Stimulated activated CD4-positive, alpha-beta T cell treated with anti-CD3 and anti-CD28 coated beads, Interleukin-4, amount 100 ng/mL, for 24 hours (primary cell): ENCODE results near the gene PMM2.
"Not testable (repeated sequence)": the region's sequence is repeated elsewhere in the genome, so short reads cannot be mapped to it uniquely, and the experiment has no call there.

Experiments used
- DNase-seq: peaks from one replicate; pipeline ENCODE4 v3.0.0-alpha.2; 2020

The PMM2 gene

DNA sequence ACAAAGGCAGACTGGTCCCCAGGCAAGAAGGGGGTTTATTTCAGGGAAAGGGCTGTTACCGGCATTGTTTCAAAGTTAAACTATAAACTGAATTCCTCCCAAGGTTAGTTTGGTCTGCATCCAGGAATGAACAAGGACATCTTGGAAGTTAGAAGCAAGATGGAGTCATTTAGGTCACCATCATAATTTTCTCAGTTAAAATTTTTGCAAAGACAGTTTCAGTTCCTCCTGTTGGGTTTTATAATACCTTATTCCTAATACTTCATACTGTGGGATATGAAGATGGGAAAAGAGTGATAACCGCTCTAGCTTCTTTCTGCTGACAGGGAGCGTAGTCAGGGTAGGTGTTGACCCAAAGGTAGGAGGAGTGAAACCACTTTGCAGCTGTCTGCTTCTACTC lies 24.8 kb downstream of the PMM2 start:
- DNase-seq: no peak

DNA sequence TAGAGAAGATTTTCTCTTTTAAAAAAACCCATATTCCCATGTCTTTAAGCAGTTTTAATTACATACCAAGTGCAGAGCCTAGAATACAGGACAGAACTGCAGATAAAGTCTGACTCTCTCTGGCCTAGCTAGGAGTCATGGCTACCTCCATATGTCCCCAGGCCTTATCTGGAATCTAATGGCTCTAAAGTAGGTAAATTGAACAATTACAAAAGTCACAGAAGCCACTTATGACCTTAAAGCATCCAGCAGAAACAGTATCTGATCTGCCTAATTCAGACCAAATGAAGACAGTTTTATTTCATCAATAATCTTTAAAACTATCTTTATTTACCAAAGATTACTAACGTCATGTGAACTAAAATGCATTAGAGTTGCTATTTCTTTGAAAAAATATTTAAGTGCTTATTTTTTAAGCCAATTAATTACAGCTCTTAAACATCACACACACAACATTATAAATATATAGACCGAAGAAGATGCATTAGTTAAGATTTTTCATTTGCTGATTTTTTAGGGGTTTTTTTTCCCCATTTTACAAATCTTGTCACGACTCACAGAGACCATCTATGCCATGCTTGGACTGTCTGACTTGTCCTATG lies 28.7 kb downstream of the PMM2 start:
- DNase-seq: no peak

DNA sequence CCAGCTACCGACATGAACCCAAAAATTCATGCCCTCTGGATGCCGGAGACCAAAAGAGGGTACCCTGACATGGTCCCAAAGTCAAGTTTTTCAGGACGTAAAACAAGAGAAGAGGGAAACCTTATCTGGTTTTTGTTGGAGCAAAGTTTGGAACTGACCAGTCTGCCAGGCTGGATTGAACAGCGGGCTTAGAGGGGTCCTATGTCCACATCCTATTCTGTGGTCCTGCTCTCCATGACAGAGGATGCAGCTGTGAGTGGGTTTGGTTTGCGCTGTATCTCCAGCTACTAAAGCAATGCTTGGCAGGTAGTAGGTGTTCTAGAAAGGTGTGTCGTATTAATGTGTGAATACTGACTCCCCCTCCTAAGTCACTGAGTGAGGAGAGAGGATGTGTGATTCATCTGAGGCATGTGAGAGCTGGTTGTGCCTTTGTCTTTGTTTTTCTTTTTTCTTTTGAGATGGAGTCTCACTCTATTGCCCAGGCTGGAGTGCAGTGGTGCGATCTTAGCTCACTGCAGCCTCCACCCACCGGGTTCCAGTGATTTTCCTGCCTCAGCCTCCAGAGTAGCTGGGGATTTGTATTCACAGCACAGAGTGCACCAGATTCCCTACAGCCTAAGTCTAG lies 31.0 kb downstream of the PMM2 start:
- no peak for DNase-seq

DNA sequence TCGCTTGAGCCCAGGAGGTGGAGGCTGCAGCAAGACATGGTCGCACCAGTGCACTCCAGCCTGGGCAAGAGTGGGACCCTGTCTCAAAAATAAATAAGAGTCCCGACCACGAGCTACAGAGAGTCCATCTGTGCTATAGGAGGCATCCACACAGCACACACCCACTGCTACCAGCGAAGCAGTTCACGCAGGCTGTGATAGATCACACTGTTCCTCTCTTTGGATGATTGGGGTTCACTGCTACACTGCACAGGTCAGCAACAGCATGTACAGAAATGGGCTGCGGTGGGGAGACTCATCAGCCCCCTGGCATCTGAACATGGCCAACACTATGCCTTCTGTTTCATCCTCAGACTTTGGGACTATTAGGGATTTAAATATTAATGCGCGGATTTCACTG lies 33.8 kb downstream of the PMM2 start:
- no peak for DNase-seq

DNA sequence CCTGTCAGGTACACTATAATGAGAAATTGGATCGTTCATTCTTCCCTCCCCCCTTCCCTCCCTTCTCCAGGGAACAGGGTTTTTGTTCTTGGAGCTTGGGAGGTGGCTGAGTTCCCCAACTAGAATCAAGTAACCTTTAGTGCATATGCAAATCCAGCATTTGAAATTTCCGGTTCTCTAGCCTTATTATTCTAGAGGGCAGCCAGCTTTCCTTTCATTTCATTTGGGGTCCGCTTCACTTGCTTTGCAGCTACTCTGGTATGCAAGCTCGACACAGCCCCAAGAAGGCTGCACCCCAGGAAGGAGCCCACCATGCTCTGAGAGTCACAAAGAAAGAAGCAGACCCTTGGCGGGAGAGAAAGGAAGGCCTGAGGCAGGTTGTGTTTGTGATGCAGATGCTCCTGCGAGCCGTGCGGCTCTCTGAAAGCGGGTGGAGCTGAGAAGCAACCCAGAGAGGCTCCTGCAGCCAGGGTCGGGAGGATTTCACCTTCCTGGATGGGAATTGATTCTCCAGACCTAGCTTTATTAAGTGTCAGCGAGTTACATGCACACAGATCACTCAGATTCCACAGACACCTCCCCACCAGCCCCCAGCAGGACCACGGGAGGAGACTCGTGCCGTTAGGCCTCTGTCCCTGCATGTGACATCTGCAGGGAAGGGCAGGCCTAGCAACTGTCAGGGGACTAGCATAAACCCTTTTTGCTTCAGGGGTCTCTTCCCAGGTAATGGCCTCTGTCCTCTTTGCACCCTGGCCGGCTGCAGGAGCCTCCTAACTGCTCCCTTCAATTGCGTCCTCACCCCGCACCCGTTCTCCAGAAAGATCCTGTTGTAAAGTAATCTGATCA lies 34.5 kb downstream of the PMM2 start:
- no peak for DNase-seq

DNA sequence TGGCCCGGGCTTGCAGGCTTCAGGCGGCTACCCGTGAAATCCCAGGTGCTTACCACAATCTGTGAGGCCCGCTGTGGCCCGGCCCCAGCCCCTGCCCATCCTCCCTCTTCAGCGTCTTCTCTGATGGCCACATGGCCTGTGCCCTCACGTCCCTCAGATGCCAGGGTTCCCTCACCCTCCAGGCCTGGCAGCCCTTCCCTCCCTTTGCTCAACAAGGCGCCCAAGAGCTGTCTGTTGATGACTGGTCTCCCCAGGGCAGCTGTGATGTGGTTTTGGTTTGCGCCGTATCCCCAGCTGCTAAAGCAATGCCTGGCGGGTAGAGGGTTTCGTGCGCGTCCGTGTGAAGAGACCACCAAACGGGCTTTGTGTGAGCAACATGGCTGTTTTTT lies 35.1 kb downstream of the PMM2 start:
- DNase-seq: no peak

DNA sequence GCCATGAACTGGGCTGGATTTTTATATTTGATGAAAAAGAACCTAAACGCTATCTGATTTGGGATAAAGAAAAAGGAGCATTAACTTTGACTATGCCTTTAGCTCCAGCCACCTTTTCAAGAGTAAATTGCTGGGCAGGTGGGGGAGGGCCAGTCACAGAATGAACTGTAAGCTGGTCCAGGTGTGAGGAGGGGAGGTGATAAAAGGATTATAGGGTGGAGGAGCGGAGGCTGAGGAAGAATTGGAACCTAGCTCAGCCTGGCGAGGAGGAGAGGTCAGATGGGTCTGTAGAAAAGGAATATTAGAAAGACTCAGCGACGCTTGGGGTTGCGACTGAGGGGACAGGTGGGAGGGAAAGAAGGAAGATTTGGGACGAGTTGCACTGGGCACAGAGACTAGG lies 39.2 kb downstream of the PMM2 start:
- DNase-seq: not testable (repeated sequence)

DNA sequence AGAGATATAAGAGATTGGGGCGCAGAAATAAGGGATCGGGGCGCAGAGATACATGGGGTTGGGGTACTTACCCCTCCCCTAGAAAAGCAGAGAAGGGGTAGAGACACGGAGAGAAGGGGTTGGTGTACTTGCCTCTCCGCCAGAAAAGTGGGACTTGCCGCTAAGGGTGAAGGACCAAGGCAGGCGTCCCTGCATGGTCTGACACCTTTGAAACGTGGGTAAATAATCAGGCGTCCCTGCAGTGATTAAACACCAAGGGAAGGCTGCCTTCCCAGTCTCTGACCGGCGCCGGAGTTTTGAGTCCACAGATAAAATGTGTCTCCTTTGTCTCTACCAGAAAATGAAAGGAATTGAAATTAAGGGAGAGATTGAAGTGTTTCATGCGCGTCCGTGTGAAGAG lies 40.0 kb downstream of the PMM2 start:
- DNase-seq: not testable (repeated sequence)

DNA sequence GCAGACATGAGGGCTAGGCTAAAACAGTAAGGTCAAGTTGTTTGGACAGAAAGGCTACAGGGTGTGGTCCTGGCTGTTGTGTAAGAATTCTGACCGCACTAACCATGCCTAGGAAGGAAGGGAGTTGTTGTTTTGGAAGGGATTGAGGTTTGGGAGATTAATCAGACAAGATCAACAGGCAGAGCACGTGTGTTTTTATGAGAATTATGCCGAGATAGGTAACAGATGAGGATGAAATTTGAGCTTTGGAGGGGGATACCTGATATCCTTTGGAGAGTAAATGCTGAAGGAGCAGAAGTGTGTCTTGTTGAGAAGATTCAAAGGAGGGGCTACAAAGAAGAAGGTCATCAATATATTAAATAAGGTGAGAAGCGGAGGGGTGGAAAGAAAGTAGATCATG lies 44.4 kb downstream of the PMM2 start:
- not testable (repeated sequence) for DNase-seq

DNA sequence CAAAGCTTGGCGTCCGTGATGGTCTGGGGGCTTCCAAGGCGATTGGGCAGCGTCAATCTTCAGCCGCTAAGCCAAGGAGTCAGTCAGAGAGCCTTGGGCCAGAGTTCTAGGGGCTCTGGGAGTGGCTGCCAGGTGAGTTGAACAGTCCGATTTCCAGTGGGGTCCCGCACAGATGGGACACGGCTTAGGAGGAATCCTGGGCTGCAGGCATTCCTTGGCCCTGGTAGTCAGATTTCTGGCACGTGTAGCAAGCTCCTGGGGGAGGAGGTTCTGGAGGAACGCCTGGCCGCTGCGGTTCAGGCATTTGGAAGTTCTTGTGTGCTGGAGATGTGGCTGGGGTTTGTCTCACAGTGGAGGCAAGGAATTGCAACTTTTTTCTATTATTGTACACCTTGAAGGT lies 45.7 kb downstream of the PMM2 start:
- not testable (repeated sequence) for DNase-seq

DNA sequence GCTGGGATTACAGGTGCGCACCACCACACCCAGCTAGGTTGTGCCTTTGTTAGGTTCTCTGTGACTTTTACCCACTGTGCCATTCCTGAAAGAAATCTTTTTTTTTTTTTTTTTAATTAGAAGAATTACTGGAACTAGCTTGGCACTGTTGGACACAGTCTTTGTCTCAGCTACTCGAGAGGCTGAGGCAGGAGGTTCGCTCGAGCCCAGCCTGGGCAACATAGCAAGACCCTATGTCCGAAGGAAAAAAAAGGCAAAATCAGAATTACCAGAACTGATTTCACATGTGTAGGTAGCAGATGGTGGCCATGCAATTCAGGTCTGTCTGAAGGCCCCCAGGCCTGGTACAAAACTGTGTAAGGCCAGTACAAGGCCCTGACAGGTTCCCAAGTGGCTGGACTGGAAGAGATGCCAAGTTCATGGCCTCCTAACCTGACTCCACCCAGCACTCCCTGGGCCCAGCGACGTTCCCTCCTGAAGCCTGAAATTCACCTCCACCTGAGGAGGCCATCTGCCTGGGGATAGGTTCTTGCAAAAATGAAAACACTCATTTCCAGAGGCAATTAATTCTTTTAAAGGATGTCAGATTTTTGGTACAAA lies 48.2 kb downstream of the PMM2 start:
- no peak for DNase-seq

DNA sequence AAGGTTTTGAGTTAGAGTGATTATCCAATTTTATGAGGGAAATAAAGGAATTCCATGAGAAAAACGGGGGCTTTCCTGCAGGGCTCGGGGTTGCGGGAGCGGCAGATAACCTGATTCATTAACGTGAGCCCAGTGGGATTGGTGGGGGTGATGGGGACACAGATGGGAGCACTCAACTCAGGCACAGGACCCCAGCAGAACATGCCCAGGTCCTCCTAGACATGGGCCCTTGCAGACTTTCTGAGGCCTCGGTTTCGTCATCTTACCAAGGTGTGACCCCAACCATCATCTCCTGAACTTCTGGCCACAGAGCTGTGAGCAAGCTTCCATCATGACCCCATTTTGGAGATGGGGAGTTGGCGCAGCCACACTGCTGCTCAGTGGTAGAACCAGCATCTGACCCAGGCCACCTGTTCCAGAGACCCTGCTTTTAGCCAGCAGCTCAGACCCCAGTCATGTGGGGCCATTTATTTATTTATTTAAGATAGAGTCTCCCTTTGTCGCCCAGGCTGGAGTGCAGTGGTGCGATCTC lies 48.8 kb downstream of the PMM2 start:
- DNase-seq: no peak

DNA sequence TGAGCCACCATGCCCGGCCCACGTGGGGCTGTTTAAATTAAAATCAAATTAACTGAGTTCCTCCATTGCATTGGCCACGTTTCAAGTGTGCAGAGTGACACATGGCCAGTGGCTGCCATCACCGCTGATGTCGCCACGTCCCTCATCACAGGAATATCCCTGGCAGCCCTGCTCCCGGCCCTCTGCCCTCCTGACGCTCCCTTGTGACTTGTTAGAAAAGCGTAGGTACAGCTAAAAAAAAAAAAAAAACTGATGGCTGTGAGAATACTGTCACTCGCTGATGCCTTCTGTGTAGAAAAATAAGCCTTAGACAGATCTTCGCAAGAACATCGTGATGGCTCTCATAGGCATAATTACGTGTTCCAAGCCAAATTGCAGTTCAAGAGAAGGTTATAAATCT lies 49.5 kb downstream of the PMM2 start:
- no peak for DNase-seq

DNA sequence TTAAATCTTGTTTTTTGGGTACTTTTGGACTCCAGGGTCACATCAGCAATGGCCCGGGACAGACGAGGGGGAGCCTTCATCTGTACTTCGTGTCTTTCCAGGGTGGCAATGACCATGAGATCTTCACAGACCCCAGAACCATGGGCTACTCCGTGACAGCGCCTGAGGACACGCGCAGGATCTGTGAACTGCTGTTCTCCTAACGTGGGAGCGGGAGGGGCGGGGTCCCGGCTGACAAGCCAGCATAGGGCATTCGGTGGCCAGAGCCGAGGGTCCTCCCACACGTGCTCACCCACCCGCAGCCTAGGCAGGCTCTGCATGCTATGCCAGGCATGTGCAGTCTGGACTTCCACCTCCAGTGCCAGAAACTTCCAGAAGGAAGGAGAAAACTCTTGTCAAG lies 50.0 kb downstream of the PMM2 start:
- DNase-seq: no peak

DNA sequence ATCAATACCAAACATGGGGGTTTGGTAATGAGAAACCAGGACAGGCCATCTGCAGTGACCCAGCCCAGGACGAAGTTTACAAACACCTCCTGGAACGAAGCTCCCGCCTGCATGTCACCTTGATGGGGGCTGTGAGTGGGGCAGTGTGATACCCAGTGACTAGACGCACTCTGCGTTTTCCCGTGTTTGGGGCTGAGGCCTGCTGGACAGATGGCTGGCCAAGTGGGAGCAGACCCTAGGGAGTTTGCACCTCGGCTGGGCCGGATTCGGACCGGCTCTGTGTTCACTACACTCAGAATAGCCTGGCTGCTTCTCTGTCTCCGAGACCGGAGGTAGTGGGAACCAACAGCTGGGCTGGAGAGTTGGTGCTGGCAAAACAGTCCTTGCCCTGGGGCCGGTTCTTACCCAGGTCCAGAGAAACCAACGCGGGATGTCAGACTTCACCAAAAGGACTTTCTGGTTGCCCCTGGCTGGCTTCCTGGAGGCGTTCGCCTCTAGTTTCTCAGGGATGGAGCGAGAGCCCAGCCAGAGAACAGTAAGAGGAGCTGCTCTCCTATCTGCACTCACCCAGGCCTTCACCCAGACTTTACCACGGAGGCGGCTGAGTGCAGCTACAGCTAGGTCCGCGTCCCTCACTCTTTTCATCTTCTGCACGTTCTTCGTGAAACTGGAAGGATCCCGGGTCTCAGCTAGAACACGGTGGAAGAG lies 50.7 kb downstream of the PMM2 start:
- no peak for DNase-seq

DNA sequence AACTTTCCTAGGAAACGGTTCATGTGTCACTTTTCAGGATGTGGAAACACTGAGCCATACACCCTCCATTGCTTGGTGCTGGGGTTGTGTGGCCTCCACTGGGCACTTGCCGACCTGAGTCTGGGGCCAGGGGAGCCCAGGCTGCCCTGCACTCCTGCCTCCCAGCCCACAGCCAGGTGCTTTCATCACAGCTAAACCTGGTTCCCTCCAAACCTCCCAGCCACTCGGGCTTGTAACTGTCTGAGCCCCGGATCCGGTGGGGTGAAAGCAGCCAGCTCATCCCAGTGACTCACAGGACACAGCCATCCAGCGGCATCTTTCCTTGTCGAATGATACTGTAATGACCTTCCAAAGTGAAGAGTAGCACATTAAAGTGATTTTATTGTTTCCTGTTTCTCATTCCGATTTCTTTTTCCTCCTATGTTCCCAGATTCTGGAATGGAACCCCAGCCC lies 51.3 kb downstream of the PMM2 start:
- DNase-seq: no peak

DNA sequence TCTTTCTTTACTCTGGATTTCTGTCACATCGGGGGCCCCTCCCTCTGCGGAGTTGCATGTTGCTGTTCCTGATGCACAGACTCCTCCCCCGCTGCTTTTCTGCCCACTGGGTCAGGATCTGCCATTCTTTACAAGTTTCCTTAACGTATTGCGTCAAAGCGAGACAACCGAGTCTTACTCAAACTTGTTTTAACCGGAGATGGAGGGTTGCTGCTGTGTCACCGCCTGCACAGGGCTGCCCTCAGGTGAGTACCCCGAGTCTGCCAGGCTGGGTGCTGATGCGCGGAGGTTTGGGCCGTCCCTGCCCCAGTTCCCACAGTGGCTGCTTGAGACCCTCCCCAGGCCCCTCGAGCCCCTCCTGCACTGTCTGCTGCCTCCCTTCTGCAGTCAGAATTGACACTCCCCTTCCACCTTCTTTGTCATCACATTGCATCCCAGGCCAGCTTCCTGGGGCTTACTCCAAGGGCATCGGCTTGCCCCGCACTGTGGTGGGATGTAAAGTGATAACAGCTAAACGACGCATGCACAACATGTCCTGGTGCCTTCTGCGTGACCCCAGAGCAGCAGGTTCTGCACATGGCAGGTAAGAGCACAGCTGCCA lies 51.9 kb downstream of the PMM2 start:
- no peak for DNase-seq

DNA sequence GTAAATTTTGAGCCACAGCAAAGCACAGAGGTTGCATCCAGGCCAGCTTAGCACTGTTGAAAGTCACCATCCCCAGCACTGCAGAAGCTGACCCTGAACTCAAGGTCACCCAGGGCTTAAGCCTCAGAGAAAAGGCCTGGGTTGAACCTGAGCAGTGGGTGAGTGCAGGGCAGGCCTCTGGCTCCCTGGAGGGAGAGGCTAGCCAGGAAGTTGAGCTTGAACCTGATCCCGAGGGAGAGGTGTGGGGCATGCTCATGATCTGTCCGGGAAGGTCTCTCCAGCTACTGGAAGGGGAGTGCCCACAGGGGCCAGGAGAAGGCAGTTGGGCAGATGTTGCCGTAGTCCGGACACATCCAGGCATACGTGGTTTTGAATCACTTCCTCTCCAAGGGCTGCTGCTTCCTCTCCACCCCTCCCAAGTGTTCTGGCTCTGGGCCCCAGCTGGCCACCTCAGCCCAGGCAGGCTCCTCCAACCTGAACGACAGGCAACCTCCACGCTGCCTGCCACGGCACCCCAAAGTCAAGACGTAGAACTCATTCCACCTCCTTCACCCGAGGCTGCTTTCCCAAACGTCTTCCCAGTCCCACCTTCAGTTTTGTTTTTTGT lies 52.7 kb downstream of the PMM2 start:
- DNase-seq: no peak

DNA sequence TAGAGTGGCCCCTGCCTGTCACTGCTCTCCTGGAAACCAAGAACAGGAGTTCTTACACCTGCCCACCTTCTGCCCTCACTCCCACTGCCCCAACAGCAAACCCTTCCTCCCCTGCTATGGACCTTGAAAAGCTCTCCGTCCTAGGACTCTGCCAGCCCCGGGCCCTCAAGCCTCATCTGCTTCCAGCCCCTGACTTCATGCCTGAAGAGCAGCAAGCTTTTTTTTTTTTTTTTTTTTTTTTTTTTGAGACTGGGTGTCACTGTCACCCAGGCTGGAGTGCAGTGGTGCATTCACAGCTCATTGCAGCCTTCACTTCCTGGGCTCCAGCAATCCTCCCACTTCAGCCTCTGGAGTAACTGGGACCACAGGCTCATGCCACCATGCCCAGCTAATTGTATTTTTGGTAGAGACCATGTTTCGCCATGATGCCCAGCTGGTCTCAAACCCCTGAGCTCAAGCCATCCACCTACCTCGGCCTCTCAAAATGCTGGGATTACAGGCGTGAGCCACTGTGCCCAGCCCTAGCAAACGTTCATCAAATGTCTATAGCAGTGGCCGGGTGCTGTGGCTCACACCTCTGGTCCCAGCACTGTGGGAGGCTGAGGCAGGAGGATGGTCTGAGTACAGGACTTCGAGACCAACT lies 54.2 kb downstream of the PMM2 start:
- DNase-seq: no peak

DNA sequence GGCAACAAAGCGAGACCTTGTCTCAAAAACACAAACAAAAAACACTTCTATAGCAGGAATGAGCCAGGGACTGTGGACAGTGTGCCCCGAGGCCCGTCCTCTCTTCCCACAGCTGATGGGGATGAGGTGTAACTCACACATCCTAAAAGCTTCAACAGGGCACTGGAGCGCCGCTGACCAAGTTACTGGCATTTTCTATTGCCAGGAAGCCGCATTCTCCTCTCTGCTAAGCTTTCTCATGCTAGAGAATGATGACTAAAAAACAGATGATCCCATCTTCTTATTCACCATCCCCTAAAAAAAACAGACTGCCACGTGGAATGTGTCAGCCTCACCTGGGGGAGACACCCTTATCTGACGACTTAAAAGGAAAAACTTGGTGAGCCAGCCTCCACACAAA lies 54.9 kb downstream of the PMM2 start:
- no peak for DNase-seq

DNA sequence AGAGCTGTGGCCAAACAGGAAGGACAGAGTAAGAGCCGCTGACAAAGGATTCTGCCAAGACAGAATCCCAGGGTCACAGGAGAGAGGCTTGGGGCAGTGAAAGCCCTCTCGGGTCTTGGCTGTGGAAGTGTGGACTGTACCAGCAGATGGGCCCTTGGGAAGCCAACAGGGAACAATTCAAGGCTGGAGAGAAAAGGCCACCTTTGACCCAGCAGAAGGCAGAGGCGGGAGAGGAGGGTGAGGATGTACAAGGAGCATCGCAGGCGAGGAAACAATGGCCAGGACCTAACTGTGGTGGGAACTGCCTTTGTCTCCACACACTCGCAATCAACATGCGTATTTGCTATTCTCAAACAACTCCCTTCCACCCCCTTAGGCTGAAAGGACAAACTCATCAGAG lies 55.5 kb downstream of the PMM2 start:
- no peak for DNase-seq

DNA sequence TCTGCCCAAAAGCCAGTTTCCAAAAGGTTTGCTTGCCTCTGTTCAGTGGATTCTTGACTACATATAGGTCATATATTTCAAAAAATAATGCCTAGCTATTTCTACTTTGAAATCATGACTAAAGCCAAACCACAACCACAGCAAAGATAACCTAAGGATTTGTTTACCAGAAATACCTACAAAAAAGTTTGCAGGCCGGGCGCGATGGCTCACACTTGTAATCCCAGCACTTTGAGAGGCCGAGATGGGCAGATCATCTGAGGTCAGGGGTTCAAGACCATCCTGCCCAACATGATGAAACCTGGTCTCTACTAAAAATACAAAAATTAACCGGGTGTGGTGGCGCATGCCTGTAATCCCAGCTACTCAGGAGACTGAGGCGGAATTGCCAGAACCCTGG lies 56.0 kb downstream of the PMM2 start:
- DNase-seq: no peak
